Pancreas (tissue), 10 donors: ENCODE results near the gene AP5S1. TPM values are rescaled to one million over a fixed set of nuclear protein-coding genes. Genes with fewer than 3 reads are reported as not detected.

Experiments used
- ATAC-seq, 4 donors: fragments of 200-7000 bp; cut with Tn5 transposase; one replicate each; pipeline versions ENCODE4 v1.8.0 to v1.9.1; 2020; ENCODE audit warnings: mild to moderate bottlenecking in 4 of 4, moderate library complexity in 4 of 4
- DNase-seq, 6 donors: peaks; one replicate each; pipeline ENCODE4 v3.0.0-alpha.2; 2020
- FAIRE-seq: peaks from 2 replicates; lab custom pipeline; 2012; peaks lifted over from hg19 to GRCh38; lab: Jason Lieb, UNC
- H3K27ac ChIP-seq, 4 donors: fragments of 200-600 bp; sonication (generic); 1 replicate in 3 of 4; 2 replicates in 1 of 4; pipeline versions ENCODE4 v1.5.0 to v1.8.0; 2020
- H3K27me3 ChIP-seq, 4 donors: fragments of 200-600 bp; one replicate each; pipeline ENCODE4 v1.8.0; 2021
- H3K36me3 ChIP-seq, 3 donors: fragments of 200-600 bp; sonication (generic) in 1 of 3; one replicate each; pipeline versions ENCODE4 v1.5.0 to v1.8.0; 2020 to 2021
- H3K4me1 ChIP-seq, 3 donors: fragments of 200-600 bp; one replicate each; pipeline ENCODE4 v1.8.0; 2021
- H3K4me3 ChIP-seq, 4 donors: fragments of 200-600 bp; sonication (generic) in 2 of 4; one replicate each; pipeline versions ENCODE4 v1.5.0 to v1.8.0; 2020 to 2021
- H3K9me3 ChIP-seq, 4 donors: fragments of 200-600 bp; one replicate each; pipeline ENCODE4 v1.8.0; 2021
- CTCF ChIP-seq, 4 donors: fragments of 200-600 bp; sonication (generic) in 3 of 4; IDR thresholded peaks; one replicate each; pipeline versions ENCODE4 v1.5.0 to v1.8.0; 2021; ENCODE audit warnings: antibody characterized with exemption in 4 of 4
- WGBS, 2 donors: extraction: QIAGEN DNeasy Blood & Tissue Kit; methylation state at CpG; one replicate each; pipeline ENCODE4 v1.1.7; 2013; 5-methylcytosine and 5-hydroxymethylcytosine counted together
- intact Hi-C, 3 donors: fragments of 100-400 bp; cut with DNase I; formaldehyde crosslinking; loops; one replicate each; pipeline versions ENCODE4 v1.11.1 to v1.14.2; 2022
- polyA plus RNA-seq, 2 donors: library from polyadenylated mRNA; stranded (reverse); fragments of 200-250 nt; gene quantifications; one replicate each; pipeline ENCODE4 v1.2.3, GENCODE V29; 2013
- total RNA-seq, 6 donors: library from RNA; stranded (reverse); fragmentation: NEBNext Ultra II Directional in 4 of 6; extraction: Animal tissue kit (Norgen Biotek cat#: 25700) in 4 of 6; gene quantifications; one replicate each; pipeline versions ENCODE4 v1.2.1 to v1.2.4, GENCODE V29; 2021 to 2023
- donor health status: healthy with polysubstance abuse.
- donor health status: DM: no; HTN: no; CAD: no; lungs with moderate emphysema.
- donor health status: DM: no; HTN: no; CAD: no.
- donor health status: control.
- donor health status: control.
- donor health status: Bipolar disorder and iron deficiency.
- donor health status: DM: yes; HTN: yes; CAD: no.
- donor health status: DM: no; HTN: no; CAD: no.
- donor health status: DM: no; HTN: no; CAD: no.
- donor health status: DM: yes; HTN: yes; CAD: no.

AP5S1 gene
- total and polyA plus RNA-seq, 8 donors = 4.7 to 7.9 (median 6.8) TPM

DNA sequence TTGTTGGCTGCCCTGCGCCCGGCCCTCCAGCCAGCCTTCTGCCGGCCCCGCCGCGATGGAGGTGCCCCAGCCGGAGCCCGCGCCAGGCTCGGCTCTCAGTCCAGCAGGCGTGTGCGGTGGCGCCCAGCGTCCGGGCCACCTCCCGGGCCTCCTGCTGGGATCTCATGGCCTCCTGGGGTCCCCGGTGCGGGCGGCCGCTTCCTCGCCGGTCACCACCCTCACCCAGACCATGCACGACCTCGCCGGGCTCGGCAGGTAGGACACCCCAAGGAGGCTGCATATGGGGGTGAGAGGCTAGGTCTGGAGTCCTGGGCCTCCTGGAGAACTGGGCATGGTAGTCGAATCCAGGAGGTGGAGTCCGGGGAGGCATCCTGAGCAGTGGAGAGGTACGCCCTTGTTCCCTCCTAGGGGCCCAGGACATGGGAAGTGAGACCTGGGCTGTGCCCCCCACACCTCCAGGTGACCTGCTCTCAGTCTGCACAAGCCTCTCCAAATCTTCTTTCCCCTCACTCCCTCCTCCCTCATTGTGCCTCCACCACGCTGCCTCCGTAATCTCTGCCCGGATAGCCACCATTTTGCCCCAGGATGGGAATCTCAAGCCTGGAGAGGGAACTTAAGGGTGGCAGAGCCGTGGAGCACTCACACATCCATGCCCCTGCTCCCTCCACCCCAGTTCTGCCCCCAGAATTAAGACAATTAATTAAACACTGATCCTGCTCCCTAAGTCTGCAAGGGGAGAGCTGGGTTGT, 23.7 kb upstream of the AP5S1 start:
- Histone ChIP-seq H3K9me3 (no peaks in the 10 kb centered on the region), H3K4me3 (peak overlapping the region; percentile 3 to 72 (median 50)), H3K27ac (no peak overlapping the region), H3K36me3 (no peaks in the 10 kb centered on the region), H3K27me3 (no peaks in the 10 kb centered on the region), H3K4me1 (peaks cover 0 to 7% (median 0%) of the 10 kb centered on the region in 3 donors)
- DNase-seq (peak in 2 of 6 donors; percentile 41 to 77), ATAC-seq (peak in 1 of 4 donors; percentile 6), FAIRE-seq (no peak)
- WGBS, 2 donors = 15 to 19% methylated on average over 26 to 33 of the region's 33 CpGs
- TF ChIP-seq CTCF (IDR thresholded peaks at IDR 0.05) = no peak
- intact Hi-C loops = no loop called here

GRCh38 chr20:3797226-3797545, 23.2 kb upstream of the AP5S1 start:
- FAIRE-seq (no peak), ATAC-seq (no peak), DNase-seq (peak in 1 of 6 donors; percentile 21)
- WGBS, 2 donors = 89% methylated on average over 5 of the region's 5 CpGs
- Histone ChIP-seq H3K4me1 (peaks cover 0 to 7% (median 0%) of the 10 kb centered on the region in 3 donors), H3K27me3 (no peaks in the 10 kb centered on the region), H3K27ac (no peak overlapping the region), H3K4me3 (peak overlapping the region in 1 of 4 donors; percentile 72), H3K36me3 (no peaks in the 10 kb centered on the region), H3K9me3 (no peaks in the 10 kb centered on the region)
- intact Hi-C loops = no loop called here
- TF ChIP-seq CTCF (IDR thresholded peaks at IDR 0.05) = no peak

- no peaks in the 10 kb centered on the region for H3K9me3 ChIP-seq
- no peaks in the 10 kb centered on the region for H3K27me3 ChIP-seq
- intact Hi-C loops = no loop called here
- whole genome bisulfite sequencing, 2 donors = 82 to 85% methylated on average over 19 of the region's 19 CpGs
- ATAC-seq (no peak), FAIRE-seq (no peak), DNase-seq (no peak)
- no peaks in the 10 kb centered on the region for H3K36me3 ChIP-seq
- H3K4me1 ChIP-seq = peaks cover 0 to 7% (median 0%) of the 10 kb centered on the region in 3 donors
- peak overlapping the region in 1 of 4 donors; percentile 72 for H3K4me3 ChIP-seq
- no peak for TF ChIP-seq CTCF (IDR thresholded peaks at IDR 0.05)
- no peak overlapping the region for H3K27ac ChIP-seq
These were observed 22.6 kb upstream of the AP5S1 start for GRCh38 chr20:3797592-3798372.

GRCh38 chr20:3798373-3798768, 22.0 kb upstream of the AP5S1 start:
- FAIRE-seq (no peak), DNase-seq (no peak), ATAC-seq (no peak)
- H3K36me3 ChIP-seq = no peaks in the 10 kb centered on the region
- H3K4me1 ChIP-seq = peaks cover 0 to 7% (median 0%) of the 10 kb centered on the region in 3 donors
- no peaks in the 10 kb centered on the region for H3K9me3 ChIP-seq
- 82 to 89% methylated on average over 5 of the region's 5 CpGs for WGBS, 2 donors
- intact Hi-C loops = no loop called here
- H3K27me3 ChIP-seq = no peaks in the 10 kb centered on the region
- TF ChIP-seq CTCF (IDR thresholded peaks at IDR 0.05) = no peak
- no peak overlapping the region for H3K27ac ChIP-seq
- no peak overlapping the region for H3K4me3 ChIP-seq

DNA sequence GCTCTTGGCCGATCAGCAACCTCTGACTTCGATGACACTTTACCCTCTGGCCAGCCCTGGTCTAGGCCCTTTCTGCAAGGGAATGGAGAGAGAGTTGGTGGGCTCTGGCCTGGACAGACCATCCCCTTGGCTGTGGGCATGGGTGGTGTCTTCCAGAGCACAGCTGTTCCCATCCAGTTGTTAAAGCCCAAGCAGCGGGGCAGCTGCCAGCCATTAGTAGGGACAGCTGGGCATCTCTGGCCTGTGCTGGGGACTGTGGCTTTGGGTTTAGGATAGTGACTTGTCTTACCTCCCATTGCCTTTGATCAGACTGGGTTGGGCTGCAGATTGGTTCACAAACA, 21.5 kb upstream of the AP5S1 start:
- Histone ChIP-seq H3K9me3 (no peaks in the 10 kb centered on the region), H3K36me3 (no peaks in the 10 kb centered on the region), H3K4me3 (no peak overlapping the region), H3K27me3 (no peaks in the 10 kb centered on the region), H3K4me1 (peaks cover 0 to 7% (median 0%) of the 10 kb centered on the region in 3 donors), H3K27ac (no peak overlapping the region)
- intact Hi-C loops = no loop called here
- FAIRE-seq (no peak), ATAC-seq (no peak), DNase-seq (no peak)
- WGBS, 2 donors = 92 to 95% methylated on average over 3 of the region's 3 CpGs
- TF ChIP-seq CTCF (IDR thresholded peaks at IDR 0.05) = no peak
